ENCODE results near the gene DUSP15. TPM values are rescaled to one million over a fixed set of nuclear protein-coding genes. Genes with fewer than 3 reads are reported as not detected.

Gene DUSP15
- total and polyA plus RNA-seq, 4 donors, result 0.35 to 0.61 (median 0.42) TPM; not detected in 1

DNA sequence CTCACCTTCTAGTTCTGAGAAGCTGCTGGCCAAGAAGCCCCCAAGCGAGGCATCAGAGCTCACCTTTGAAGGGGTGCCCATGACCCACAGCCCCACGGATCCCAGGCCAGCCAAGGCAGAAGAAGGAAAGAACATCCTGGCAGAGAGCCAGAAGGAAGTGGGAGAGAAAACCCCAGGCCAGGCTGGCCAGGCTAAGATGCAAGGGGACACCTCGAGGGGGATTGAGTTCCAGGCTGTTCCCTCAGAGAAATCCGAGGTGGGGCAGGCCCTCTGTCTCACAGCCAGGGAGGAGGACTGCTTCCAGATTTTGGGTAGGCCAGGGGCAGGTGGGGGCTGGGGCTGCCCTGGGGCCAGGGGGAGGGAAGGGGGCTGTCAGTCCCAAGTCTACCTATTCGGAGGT, 48.9 kb downstream of the DUSP15 start:
- peaks cover 0 to 10% (median 2%) of the 10 kb centered on the region in 4 donors for H3K4me1 ChIP-seq (ENCODE audit: control insufficient read depth in 4 of 4, insufficient read depth in 4 of 4, low read length in 3 of 4)
- no peak for TF ChIP-seq HNF4A (conservative IDR thresholded peaks at IDR 0.05)
- no peak for TF ChIP-seq JUND (IDR thresholded peaks at IDR 0.05)
- no peak for TF ChIP-seq RXRA (IDR thresholded peaks at IDR 0.05)
- H3K27ac ChIP-seq (ENCODE audit: low read depth in 1 of 2, low read length in 2 of 2), result no peak overlapping the region
- DNase-seq (ENCODE audit: low spot score), result no peak
- no peaks in the 10 kb centered on the region for H3K27me3 ChIP-seq (ENCODE audit: control insufficient read depth in 4 of 4, insufficient read depth in 4 of 4, low read length in 3 of 4)
- no peak overlapping the region for H3K9ac ChIP-seq (ENCODE audit: low read depth in 1 of 2, low read length in 2 of 2)
- WGBS, result 62% methylated on average over 5 of the region's 5 CpGs
- H3K36me3 ChIP-seq (ENCODE audit: control insufficient read depth in 4 of 4, insufficient read depth in 3 of 4, low read depth in 1 of 4, low read length in 3 of 4), result no peaks in the 10 kb centered on the region
- H3K4me3 ChIP-seq (ENCODE audit: low read depth in 1 of 3, low read length in 3 of 3), result no peak overlapping the region
- no peaks in the 10 kb centered on the region for H3K9me3 ChIP-seq (ENCODE audit: control insufficient read depth in 4 of 4, low read length in 3 of 4)

DNA sequence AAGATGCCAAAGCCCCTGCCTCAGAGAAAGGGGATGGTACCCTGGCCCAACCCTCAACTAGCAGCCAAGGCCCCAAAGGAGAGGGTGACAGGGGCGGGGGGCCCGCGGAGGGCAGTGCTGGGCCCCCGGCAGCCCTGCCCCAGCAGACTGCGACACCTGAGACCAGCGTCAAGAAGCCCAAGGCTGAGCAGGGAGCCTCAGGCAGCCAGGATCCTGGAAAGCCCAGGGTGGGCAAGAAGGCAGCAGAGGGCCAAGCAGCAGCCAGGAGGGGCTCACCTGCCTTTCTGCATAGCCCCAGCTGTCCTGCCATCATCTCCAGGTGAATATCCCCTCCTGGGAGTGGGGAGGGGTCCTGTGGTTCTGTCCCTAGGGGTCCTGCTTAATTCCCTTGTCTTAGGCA, 50.1 kb downstream of the DUSP15 start:
- no peak for DNase-seq (ENCODE audit: low spot score)
- no peaks in the 10 kb centered on the region for H3K9me3 ChIP-seq (ENCODE audit: control insufficient read depth in 4 of 4, low read length in 3 of 4)
- 86% methylated on average over 6 of the region's 6 CpGs for WGBS
- no peak for TF ChIP-seq HNF4G (IDR thresholded peaks at IDR 0.05)
- no peak for TF ChIP-seq FOXA2 (IDR thresholded peaks at IDR 0.05)
- TF ChIP-seq, protein P1, sequence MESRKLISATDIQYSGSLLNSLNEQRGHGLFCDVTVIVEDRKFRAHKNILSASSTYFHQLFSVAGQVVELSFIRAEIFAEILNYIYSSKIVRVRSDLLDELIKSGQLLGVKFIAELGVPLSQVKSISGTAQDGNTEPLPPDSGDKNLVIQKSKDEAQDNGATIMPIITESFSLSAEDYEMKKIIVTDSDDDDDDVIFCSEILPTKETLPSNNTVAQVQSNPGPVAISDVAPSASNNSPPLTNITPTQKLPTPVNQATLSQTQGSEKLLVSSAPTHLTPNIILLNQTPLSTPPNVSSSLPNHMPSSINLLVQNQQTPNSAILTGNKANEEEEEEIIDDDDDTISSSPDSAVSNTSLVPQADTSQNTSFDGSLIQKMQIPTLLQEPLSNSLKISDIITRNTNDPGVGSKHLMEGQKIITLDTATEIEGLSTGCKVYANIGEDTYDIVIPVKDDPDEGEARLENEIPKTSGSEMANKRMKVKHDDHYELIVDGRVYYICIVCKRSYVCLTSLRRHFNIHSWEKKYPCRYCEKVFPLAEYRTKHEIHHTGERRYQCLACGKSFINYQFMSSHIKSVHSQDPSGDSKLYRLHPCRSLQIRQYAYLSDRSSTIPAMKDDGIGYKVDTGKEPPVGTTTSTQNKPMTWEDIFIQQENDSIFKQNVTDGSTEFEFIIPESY (IDR thresholded peaks at IDR 0.05), result no peak
- TF ChIP-seq, protein P2, sequence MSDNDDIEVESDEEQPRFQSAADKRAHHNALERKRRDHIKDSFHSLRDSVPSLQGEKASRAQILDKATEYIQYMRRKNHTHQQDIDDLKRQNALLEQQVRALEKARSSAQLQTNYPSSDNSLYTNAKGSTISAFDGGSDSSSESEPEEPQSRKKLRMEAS (IDR thresholded peaks at IDR 0.05), result no peak
- no peak for TF ChIP-seq TAF1 (conservative IDR thresholded peaks at IDR 0.05)
- TF ChIP-seq, protein P3, sequence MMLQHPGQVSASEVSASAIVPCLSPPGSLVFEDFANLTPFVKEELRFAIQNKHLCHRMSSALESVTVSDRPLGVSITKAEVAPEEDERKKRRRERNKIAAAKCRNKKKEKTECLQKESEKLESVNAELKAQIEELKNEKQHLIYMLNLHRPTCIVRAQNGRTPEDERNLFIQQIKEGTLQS (IDR thresholded peaks at IDR 0.05), result no peak
- no peak for TF ChIP-seq SP1 (IDR thresholded peaks at IDR 0.05)
- TF ChIP-seq, protein P4, sequence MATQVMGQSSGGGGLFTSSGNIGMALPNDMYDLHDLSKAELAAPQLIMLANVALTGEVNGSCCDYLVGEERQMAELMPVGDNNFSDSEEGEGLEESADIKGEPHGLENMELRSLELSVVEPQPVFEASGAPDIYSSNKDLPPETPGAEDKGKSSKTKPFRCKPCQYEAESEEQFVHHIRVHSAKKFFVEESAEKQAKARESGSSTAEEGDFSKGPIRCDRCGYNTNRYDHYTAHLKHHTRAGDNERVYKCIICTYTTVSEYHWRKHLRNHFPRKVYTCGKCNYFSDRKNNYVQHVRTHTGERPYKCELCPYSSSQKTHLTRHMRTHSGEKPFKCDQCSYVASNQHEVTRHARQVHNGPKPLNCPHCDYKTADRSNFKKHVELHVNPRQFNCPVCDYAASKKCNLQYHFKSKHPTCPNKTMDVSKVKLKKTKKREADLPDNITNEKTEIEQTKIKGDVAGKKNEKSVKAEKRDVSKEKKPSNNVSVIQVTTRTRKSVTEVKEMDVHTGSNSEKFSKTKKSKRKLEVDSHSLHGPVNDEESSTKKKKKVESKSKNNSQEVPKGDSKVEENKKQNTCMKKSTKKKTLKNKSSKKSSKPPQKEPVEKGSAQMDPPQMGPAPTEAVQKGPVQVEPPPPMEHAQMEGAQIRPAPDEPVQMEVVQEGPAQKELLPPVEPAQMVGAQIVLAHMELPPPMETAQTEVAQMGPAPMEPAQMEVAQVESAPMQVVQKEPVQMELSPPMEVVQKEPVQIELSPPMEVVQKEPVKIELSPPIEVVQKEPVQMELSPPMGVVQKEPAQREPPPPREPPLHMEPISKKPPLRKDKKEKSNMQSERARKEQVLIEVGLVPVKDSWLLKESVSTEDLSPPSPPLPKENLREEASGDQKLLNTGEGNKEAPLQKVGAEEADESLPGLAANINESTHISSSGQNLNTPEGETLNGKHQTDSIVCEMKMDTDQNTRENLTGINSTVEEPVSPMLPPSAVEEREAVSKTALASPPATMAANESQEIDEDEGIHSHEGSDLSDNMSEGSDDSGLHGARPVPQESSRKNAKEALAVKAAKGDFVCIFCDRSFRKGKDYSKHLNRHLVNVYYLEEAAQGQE (IDR thresholded peaks at IDR 0.05), result no peak
- TF ChIP-seq RXRA (IDR thresholded peaks at IDR 0.05), result no peak
- no peak for TF ChIP-seq EGR1 (IDR thresholded peaks at IDR 0.05; ENCODE audit: low read depth in 2 of 2)
- no peak for TF ChIP-seq FOXA1 (IDR thresholded peaks at IDR 0.05)
- TF ChIP-seq, protein P5, sequence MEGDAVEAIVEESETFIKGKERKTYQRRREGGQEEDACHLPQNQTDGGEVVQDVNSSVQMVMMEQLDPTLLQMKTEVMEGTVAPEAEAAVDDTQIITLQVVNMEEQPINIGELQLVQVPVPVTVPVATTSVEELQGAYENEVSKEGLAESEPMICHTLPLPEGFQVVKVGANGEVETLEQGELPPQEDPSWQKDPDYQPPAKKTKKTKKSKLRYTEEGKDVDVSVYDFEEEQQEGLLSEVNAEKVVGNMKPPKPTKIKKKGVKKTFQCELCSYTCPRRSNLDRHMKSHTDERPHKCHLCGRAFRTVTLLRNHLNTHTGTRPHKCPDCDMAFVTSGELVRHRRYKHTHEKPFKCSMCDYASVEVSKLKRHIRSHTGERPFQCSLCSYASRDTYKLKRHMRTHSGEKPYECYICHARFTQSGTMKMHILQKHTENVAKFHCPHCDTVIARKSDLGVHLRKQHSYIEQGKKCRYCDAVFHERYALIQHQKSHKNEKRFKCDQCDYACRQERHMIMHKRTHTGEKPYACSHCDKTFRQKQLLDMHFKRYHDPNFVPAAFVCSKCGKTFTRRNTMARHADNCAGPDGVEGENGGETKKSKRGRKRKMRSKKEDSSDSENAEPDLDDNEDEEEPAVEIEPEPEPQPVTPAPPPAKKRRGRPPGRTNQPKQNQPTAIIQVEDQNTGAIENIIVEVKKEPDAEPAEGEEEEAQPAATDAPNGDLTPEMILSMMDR (IDR thresholded peaks at IDR 0.05; ENCODE audit: low read depth, low read length, missing input control), result no peak
- no peak for TF ChIP-seq JUND (IDR thresholded peaks at IDR 0.05)
- TF ChIP-seq RAD21 (IDR thresholded peaks at IDR 0.05), result no peak
- H3K27ac ChIP-seq (ENCODE audit: low read depth in 1 of 2, low read length in 2 of 2), result no peak overlapping the region
- H3K4me3 ChIP-seq (ENCODE audit: low read depth in 1 of 3, low read length in 3 of 3), result no peak overlapping the region
- H3K27me3 ChIP-seq (ENCODE audit: control insufficient read depth in 4 of 4, insufficient read depth in 4 of 4, low read length in 3 of 4), result no peaks in the 10 kb centered on the region
- H3K4me1 ChIP-seq (ENCODE audit: control insufficient read depth in 4 of 4, insufficient read depth in 4 of 4, low read length in 3 of 4), result peaks cover 0 to 10% (median 2%) of the 10 kb centered on the region in 4 donors
- H3K9ac ChIP-seq (ENCODE audit: low read depth in 1 of 2, low read length in 2 of 2), result no peak overlapping the region
- no peaks in the 10 kb centered on the region for H3K36me3 ChIP-seq (ENCODE audit: control insufficient read depth in 4 of 4, insufficient read depth in 3 of 4, low read depth in 1 of 4, low read length in 3 of 4)
